GM13976 (cell line): ENCODE measurements around the gene PPP1R13L.

Experiments
- DNase-seq: peaks from one replicate; pipeline ENCODE4 v3.0.0; 2012; ENCODE audit warnings: low spot score
- CTCF ChIP-seq: IDR thresholded peaks from 2 replicates; pipeline ENCODE4 v1.5.1; 2012; ENCODE audit warnings: borderline replicate concordance, mild to moderate bottlenecking; ENCODE audit not compliant: insufficient read depth; ENCODE audit errors: extremely low read depth, missing control alignments, control extremely low read depth
- in situ Hi-C: fragments of 300-500 bp; cut with MboI; formaldehyde crosslinking; loops from one replicate; pipeline ENCODE4 v1.12.0; 2022; ENCODE audit warnings: low sequenced_read_pairs, mixed read lengths, inconsistent platforms; ENCODE audit not compliant: unreplicated experiment

The PPP1R13L gene

DNA sequence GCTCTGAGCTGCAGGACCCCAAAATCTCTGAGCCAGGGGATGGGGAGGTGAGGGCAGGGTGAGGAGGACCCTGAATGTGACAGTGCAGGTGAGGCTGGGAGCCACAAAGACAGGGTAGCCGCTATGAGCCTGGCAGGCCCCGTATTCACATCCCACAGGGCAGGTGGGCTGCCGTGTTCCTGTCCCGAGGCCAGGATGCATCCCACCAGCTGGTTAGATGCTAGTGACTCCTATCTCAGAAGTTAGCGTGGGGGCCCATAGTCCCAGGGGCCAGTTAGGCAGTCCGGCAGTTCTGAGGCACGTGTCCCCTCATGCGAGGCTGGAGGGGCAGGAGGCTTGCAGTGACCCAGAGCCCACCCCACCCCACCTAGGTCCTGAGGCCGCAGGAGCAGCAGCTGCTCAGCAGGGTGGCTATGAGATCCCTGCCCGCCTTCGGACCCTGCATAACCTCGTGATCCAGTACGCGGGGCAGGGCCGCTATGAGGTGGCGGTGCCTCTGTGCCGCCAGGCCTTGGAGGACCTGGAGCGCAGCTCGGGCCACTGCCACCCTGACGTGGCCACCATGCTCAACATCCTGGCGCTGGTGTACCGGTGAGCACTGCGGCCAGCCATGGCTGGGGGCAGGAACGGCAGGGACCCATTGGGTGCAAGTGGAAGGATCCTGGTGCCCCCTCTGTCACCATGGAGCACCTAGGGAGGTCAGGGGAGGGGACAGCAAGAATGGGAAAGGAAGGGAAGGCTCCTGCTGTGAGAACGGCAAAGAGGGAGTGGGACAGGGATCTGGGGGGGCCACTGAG, 57.1 kb downstream of the PPP1R13L start:
- DNase-seq = no peak
- TF ChIP-seq CTCF = no peak
- in situ Hi-C loops = no loop called here

GRCh38 chr19:45346449-45346848, 58.4 kb downstream of the PPP1R13L start:
- in situ Hi-C loops = no loop called here
- DNase-seq = no peak
- TF ChIP-seq CTCF = no peak

DNA sequence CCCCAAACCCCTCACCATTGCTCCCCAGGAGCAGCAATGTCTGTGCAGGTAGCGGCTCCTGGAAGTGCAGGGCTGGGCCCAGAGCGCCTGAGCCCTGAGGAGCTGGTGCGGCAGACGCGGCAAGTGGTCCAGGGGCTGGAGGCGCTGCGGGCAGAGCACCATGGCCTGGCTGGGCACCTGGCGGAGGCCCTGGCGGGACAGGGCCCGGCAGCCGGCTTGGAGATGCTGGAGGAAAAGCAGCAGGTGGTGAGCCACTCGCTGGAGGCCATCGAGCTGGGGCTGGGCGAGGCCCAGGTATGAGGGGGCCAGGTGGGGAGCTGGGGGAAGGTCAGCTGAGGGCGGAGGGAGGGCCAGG, 59.4 kb downstream of the PPP1R13L start:
- no peak for TF ChIP-seq CTCF
- no peak for DNase-seq
- in situ Hi-C loops = no loop called here

DNA sequence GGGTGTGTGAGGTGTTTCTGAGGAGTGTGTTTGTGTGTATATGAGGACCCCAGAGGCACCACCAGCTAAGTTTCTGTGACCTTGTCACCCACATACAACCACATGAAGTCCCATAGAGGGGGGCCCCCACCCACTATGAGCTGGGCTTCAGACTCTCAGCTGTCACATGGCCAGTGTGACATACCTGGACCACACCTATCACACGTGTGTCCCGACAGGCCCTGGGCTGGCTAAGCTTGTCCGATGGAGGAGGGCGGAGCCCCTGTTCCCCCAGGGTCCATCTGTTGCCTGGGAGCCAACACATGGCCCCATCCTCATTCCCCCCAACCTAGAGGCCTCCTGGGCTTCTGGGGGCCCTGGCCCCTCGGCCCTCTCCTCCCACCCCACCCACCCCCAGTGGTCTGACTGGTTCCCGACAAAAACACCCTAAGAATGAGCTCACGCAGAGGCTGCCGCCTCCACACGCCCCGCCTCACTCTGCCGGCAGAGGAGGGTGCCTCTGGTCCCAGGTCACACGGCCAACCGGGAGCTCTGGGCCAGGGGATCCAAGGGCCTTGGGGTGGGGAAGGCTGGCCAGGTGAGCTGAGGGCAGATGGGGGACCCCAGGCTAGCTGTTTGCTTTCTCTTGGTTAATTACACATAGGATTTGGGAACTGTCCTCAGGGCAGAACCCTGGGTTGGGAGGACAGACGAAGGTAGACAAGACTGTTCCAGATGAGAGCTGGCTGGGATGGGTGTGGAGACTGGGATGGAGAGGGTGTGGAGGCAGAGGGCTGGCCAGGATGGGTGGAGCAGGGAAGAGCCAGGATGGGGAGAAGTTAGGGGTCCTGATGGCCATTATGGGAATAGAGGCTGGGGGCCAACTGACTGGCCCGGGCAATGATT, 60.0 kb downstream of the PPP1R13L start:
- no peak for TF ChIP-seq CTCF
- in situ Hi-C loops = no loop called here
- DNase-seq = no peak

- TF ChIP-seq CTCF = no peak
- DNase-seq = no peak
- in situ Hi-C loops = no loop called here
Measured at GRCh38 chr19:45342911-45343310, 62.0 kb downstream of the PPP1R13L start.

GRCh38 chr19:45340899-45341453, 63.9 kb downstream of the PPP1R13L start:
- no peak for DNase-seq
- TF ChIP-seq CTCF = no peak
- in situ Hi-C loops = no loop called here
